GM21367 (cell line): ENCODE results near the gene RAE1.

Experiments used
- ATAC-seq: cut with Tn5 transposase; IDR thresholded peaks from one replicate; pipeline ENCODE4 v1.9.1; 2021; ENCODE audit not compliant: unreplicated experiment

The RAE1 gene

GRCh38 chr20:57351042-57351783 lies at the start of gene RAE1:
Gene RAE1, plus strand, starts transcription at chr20:57351255. Its CDS starts 2,784 bp downstream, at chr20:57354039.
- ATAC-seq, result peak; percentile 71

GRCh38 chr20:57306747-57307146 lies 44.3 kb upstream of the RAE1 start:
- ATAC-seq, result no peak

GRCh38 chr20:57308451-57309271 lies 42.4 kb upstream of the RAE1 start:
- ATAC-seq, result no peak

- ATAC-seq, result no peak
Observed at GRCh38 chr20:57309544-57310115, 41.4 kb upstream of the RAE1 start.

GRCh38 chr20:57310821-57311514 lies 40.1 kb upstream of the RAE1 start:
- ATAC-seq, result no peak

GRCh38 chr20:57312138-57312537 lies 38.9 kb upstream of the RAE1 start:
- no peak for ATAC-seq

GRCh38 chr20:57313230-57313629 lies 37.8 kb upstream of the RAE1 start:
- no peak for ATAC-seq

GRCh38 chr20:57313951-57314350 lies 37.1 kb upstream of the RAE1 start:
- ATAC-seq, result no peak

GRCh38 chr20:57315083-57315975 lies 35.7 kb upstream of the RAE1 start:
- ATAC-seq, result no peak

- no peak for ATAC-seq
Observed at GRCh38 chr20:57315976-57316480, 35.0 kb upstream of the RAE1 start.

GRCh38 chr20:57316795-57317201 lies 34.3 kb upstream of the RAE1 start:
- ATAC-seq, result no peak

GRCh38 chr20:57317316-57317788 lies 33.7 kb upstream of the RAE1 start:
- ATAC-seq, result no peak

GRCh38 chr20:57317789-57318371 lies 33.2 kb upstream of the RAE1 start:
- no peak for ATAC-seq

GRCh38 chr20:57319584-57319983 lies 31.5 kb upstream of the RAE1 start:
- ATAC-seq, result no peak

- no peak for ATAC-seq
Observed at GRCh38 chr20:57320358-57320757, 30.7 kb upstream of the RAE1 start.

- ATAC-seq, result no peak
Observed at GRCh38 chr20:57321142-57321541, 29.9 kb upstream of the RAE1 start.

GRCh38 chr20:57322476-57322875 lies 28.6 kb upstream of the RAE1 start:
- no peak for ATAC-seq

- ATAC-seq, result no peak
Observed at GRCh38 chr20:57323034-57323433, 28.0 kb upstream of the RAE1 start.

GRCh38 chr20:57325632-57326356 lies 25.3 kb upstream of the RAE1 start:
- no peak for ATAC-seq
